ENCODE results near the gene NME2.

DNA sequence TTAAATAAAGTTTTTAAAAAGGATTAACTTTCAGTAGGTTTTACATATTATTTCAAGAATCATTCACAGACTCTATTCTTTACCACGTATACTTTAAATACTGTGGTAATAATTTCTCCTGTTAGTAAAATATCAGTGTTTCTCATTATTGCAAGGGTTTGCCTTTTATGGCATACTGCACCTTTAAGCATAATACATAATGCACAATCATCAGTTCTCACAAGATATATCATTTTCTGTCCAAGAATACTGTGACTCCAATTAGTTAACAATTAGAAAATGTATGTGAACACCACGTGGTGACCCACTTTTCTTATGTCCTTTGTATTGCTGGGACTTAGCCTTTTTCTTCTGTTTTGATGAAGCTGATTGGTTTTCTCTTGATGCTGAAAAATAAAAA lies 25.7 kb downstream of the NME2 start:
- TF ChIP-seq POLR2A (IDR thresholded peaks at IDR 0.05; ENCODE audit: low read depth, low read length) (no peak), TAF1 (IDR thresholded peaks at IDR 0.05; ENCODE audit: borderline replicate concordance, low read depth, low read length) (no peak), POLR2AphosphoS5 (IDR thresholded peaks at IDR 0.05; ENCODE audit: low read depth, low read length) (no peak)
